Measurements from ENCODE around the gene IRF2BP1. TPM values are rescaled to one million over a fixed set of nuclear protein-coding genes. Genes with fewer than 3 reads are reported as not detected.

Gene IRF2BP1
- total RNA-seq, 1 experiment from 2014 or later: 29.7 TPM

- BruUV-seq (replicated peaks): no TSS peak
- DNase-seq (ENCODE audit: low spot score): no peak
- no peaks in the 10 kb centered on the region for H3K4me1 ChIP-seq (ENCODE audit: insufficient read depth, low read length, poor library complexity, severe bottlenecking)
- H3K36me3 ChIP-seq (ENCODE audit: insufficient read depth, low read length, poor library complexity, severe bottlenecking): peaks cover 48% of the 10 kb centered on the region
- TF ChIP-seq EZH2 (IDR thresholded peaks at IDR 0.05; ENCODE audit: borderline replicate concordance, low read depth, low read length, poor library complexity, severe bottlenecking) (no peak), CTCF (conservative IDR thresholded peaks at IDR 0.05; ENCODE audit: low read depth, low read length) (no peak)
- intact Hi-C loops (cut with micrococcal nuclease; ENCODE audit: unreplicated experiment): no loop called here
- no peaks in the 10 kb centered on the region for H3K9me3 ChIP-seq (ENCODE audit: low read depth, low read length, poor library complexity, severe bottlenecking)
- ChIA-PET POLR2A (ENCODE audit: low non-redundant PET) (no interaction called here), CTCF (no interaction called here)
- H3K4me3 ChIP-seq (ENCODE audit: low read depth, low read length, poor library complexity, severe bottlenecking): no peak overlapping the region
- no peaks in the 10 kb centered on the region for H3K27me3 ChIP-seq (replicated peaks; ENCODE audit: insufficient read depth, low read depth, low read length, poor library complexity)
- no peak overlapping the region for H3K27ac ChIP-seq (ENCODE audit: low read depth, low read length, poor library complexity, severe bottlenecking)
Observed at GRCh38 chr19:45852983-45853382, 33.0 kb downstream of the IRF2BP1 start.

- no peak for DNase-seq (ENCODE audit: low spot score)
- ChIA-PET POLR2A (ENCODE audit: low non-redundant PET) (interaction anchor here (0.6 kb wide), 1 partner anchor 11 kb away, joined by 5 read pairs; no protein-coding TSS in a partner anchor), CTCF (no interaction called here)
- BruUV-seq (replicated peaks): no TSS peak
- Histone ChIP-seq H3K9me3 (ENCODE audit: low read depth, low read length, poor library complexity, severe bottlenecking) (no peaks in the 10 kb centered on the region), H3K4me3 (ENCODE audit: low read depth, low read length, poor library complexity, severe bottlenecking) (no peak overlapping the region), H3K36me3 (ENCODE audit: insufficient read depth, low read length, poor library complexity, severe bottlenecking) (peaks cover 55% of the 10 kb centered on the region), H3K27ac (ENCODE audit: low read depth, low read length, poor library complexity, severe bottlenecking) (no peak overlapping the region), H3K4me1 (ENCODE audit: insufficient read depth, low read length, poor library complexity, severe bottlenecking) (no peaks in the 10 kb centered on the region), H3K27me3 (replicated peaks; ENCODE audit: insufficient read depth, low read depth, low read length, poor library complexity) (no peaks in the 10 kb centered on the region)
- intact Hi-C loops (cut with micrococcal nuclease; ENCODE audit: unreplicated experiment): no loop called here
- no peak for TF ChIP-seq EZH2 (IDR thresholded peaks at IDR 0.05; ENCODE audit: borderline replicate concordance, low read depth, low read length, poor library complexity, severe bottlenecking)
- TF ChIP-seq CTCF (conservative IDR thresholded peaks at IDR 0.05; ENCODE audit: low read depth, low read length): no peak
Observed at GRCh38 chr19:45852145-45852750, 33.7 kb downstream of the IRF2BP1 start.

GRCh38 chr19:45848922-45849321 lies 37.0 kb downstream of the IRF2BP1 start:
- no peak overlapping the region for H3K4me3 ChIP-seq (ENCODE audit: low read depth, low read length, poor library complexity, severe bottlenecking)
- DNase-seq (ENCODE audit: low spot score): no peak
- H3K9me3 ChIP-seq (ENCODE audit: low read depth, low read length, poor library complexity, severe bottlenecking): no peaks in the 10 kb centered on the region
- no peaks in the 10 kb centered on the region for H3K4me1 ChIP-seq (ENCODE audit: insufficient read depth, low read length, poor library complexity, severe bottlenecking)
- ChIA-PET POLR2A (ENCODE audit: low non-redundant PET) (no interaction called here), CTCF (no interaction called here)
- no TSS peak for BruUV-seq (replicated peaks)
- H3K36me3 ChIP-seq (ENCODE audit: insufficient read depth, low read length, poor library complexity, severe bottlenecking): peaks cover 69% of the 10 kb centered on the region
- TF ChIP-seq EZH2 (IDR thresholded peaks at IDR 0.05; ENCODE audit: borderline replicate concordance, low read depth, low read length, poor library complexity, severe bottlenecking): no peak
- TF ChIP-seq CTCF (conservative IDR thresholded peaks at IDR 0.05; ENCODE audit: low read depth, low read length): 0 out of 2 replicates have a peak, but pooled peaks have one; percentile 26
- no peak overlapping the region for H3K27ac ChIP-seq (ENCODE audit: low read depth, low read length, poor library complexity, severe bottlenecking)
- H3K27me3 ChIP-seq (replicated peaks; ENCODE audit: insufficient read depth, low read depth, low read length, poor library complexity): no peaks in the 10 kb centered on the region
- intact Hi-C loops (cut with micrococcal nuclease; ENCODE audit: unreplicated experiment): no loop called here
